ENCODE results near the gene ZNF586. TPM values are rescaled to one million over a fixed set of nuclear protein-coding genes. Genes with fewer than 3 reads are reported as not detected.
"Not testable (repeated sequence)": the region's sequence is repeated elsewhere in the genome, so short reads cannot be mapped to it uniquely, and the experiment has no call there.

ZNF586 gene
- total RNA-seq = 10 to 100 TPM; 11.5 to 11.7 TPM

GRCh38 chr19:57769345-57770131 lies at the start of gene ZNF586:
TSS of gene ZNF586 (plus strand) at chr19:57769676. CDS start at chr19:57769843, 167 bp downstream.
- Mint-ChIP-seq H3K27me3 (no peaks in the 10 kb centered on the region), H3K9me3 (peaks cover 49% of the 10 kb centered on the region), H3K4me1 (ENCODE audit: low read depth) (peaks cover 26% of the 10 kb centered on the region), H3K36me3 (peaks cover 55% of the 10 kb centered on the region), H3K4me3 (peak within 1 kb of the TSS; percentile 93), H3K27ac (peak within 1 kb of the TSS; percentile 87)
- intact Hi-C loops (cut with micrococcal nuclease) = loop anchor here (1.0 to 2.0 kb wide), 3 partner anchors 23 to 50 kb away; partner anchors contain the start of genes ZNF552 and ZNF776
- peak; percentile 92 for DNase-seq
- CTCF ChIA-PET = no interaction called here
- POLR2A ChIA-PET = interaction anchor here (1.0 to 1.8 kb wide), 3 partner anchors 10 to 233 kb away, joined by 3 to 7 read pairs (median 4); partner anchors contain the start of genes ZNF552 and ZNF606

GRCh38 chr19:57719901-57720519 lies 49.5 kb upstream of the ZNF586 start:
- Mint-ChIP-seq H3K27ac (no peak overlapping the region), H3K27me3 (no peaks in the 10 kb centered on the region), H3K36me3 (peaks cover 81% of the 10 kb centered on the region), H3K4me1 (ENCODE audit: low read depth) (peaks cover 2% of the 10 kb centered on the region), H3K4me3 (no peak overlapping the region), H3K9me3 (peaks cover 83% of the 10 kb centered on the region)
- DNase-seq = no peak
- ChIA-PET POLR2A (interaction anchor here (0.5 kb wide), 1 partner anchor 81 kb away, joined by 3 read pairs; no protein-coding TSS in a partner anchor), CTCF (no interaction called here)
- intact Hi-C loops (cut with micrococcal nuclease) = no loop called here

- Mint-ChIP-seq H3K4me3 (no peak overlapping the region), H3K27me3 (no peaks in the 10 kb centered on the region), H3K9me3 (peaks cover 80% of the 10 kb centered on the region), H3K36me3 (peaks cover 79% of the 10 kb centered on the region), H3K27ac (no peak overlapping the region), H3K4me1 (ENCODE audit: low read depth) (peaks cover 2% of the 10 kb centered on the region)
- ChIA-PET CTCF (no interaction called here), POLR2A (no interaction called here)
- intact Hi-C loops (cut with micrococcal nuclease) = no loop called here
- DNase-seq = no peak
These were observed 48.6 kb upstream of the ZNF586 start for GRCh38 chr19:57720878-57721277.

- DNase-seq = peak; percentile 60
- CTCF ChIA-PET = interaction anchor here (0.6 to 1.4 kb wide), 5 partner anchors 10 to 405 kb away, joined by 3 to 5 read pairs (median 3); no protein-coding TSS in a partner anchor
- H3K36me3 Mint-ChIP-seq; H3K4me1 Mint-ChIP-seq (ENCODE audit: low read depth); H3K27me3 Mint-ChIP-seq; POLR2A ChIA-PET; H3K4me3 Mint-ChIP-seq; H3K27ac Mint-ChIP-seq; H3K9me3 Mint-ChIP-seq: not testable (repeated sequence)
- intact Hi-C loops (cut with micrococcal nuclease) = loop anchor here (5.0 kb wide), 1 partner anchor 164 kb away; no protein-coding TSS in a partner anchor
These were observed 31.2 kb upstream of the ZNF586 start for GRCh38 chr19:57738320-57738719.

- H3K36me3 Mint-ChIP-seq = not testable (repeated sequence)
These were observed 30.7 kb upstream of the ZNF586 start for GRCh38 chr19:57738770-57739169.

GRCh38 chr19:57746580-57747471 lies 22.6 kb upstream of the ZNF586 start, which contains the start of gene ZNF776:
TSS of gene ZNF776 (plus strand) at chr19:57746815. CDS start at chr19:57747059, 244 bp downstream.
- Mint-ChIP-seq H3K4me3 (peak within 1 kb of the TSS; percentile 94), H3K4me1 (ENCODE audit: low read depth) (peaks cover 13% of the 10 kb centered on the region), H3K9me3 (peaks cover 39% of the 10 kb centered on the region), H3K36me3 (peaks cover 49% of the 10 kb centered on the region), H3K27me3 (no peaks in the 10 kb centered on the region), H3K27ac (peak within 1 kb of the TSS; percentile 86)
- ChIA-PET POLR2A (no interaction called here), CTCF (no interaction called here)
- DNase-seq = peak; percentile 89
- intact Hi-C loops (cut with micrococcal nuclease) = loop anchor here (1.0 to 2.0 kb wide), 5 partner anchors 20 to 408 kb away; partner anchors contain the start of genes ZNF552, ZNF586 and ZNF671

More at GRCh38 chr19:57738770-57739169, 30.7 kb upstream of the ZNF586 start:
- H3K4me3 Mint-ChIP-seq; POLR2A ChIA-PET; DNase-seq; H3K9me3 Mint-ChIP-seq; H3K27me3 Mint-ChIP-seq; H3K27ac Mint-ChIP-seq; H3K4me1 Mint-ChIP-seq (ENCODE audit: low read depth): not testable (repeated sequence)
- intact Hi-C loops (cut with micrococcal nuclease) = loop anchor here (5.0 kb wide), 1 partner anchor 164 kb away; no protein-coding TSS in a partner anchor
- CTCF ChIA-PET = interaction anchor here (1.4 kb wide), 2 partner anchors 10 to 404 kb away, joined by 4 to 5 read pairs; no protein-coding TSS in a partner anchor

GRCh38 chr19:57747472-57747807 lies 22.0 kb upstream of the ZNF586 start:
- Mint-ChIP-seq H3K27ac (no peak overlapping the region), H3K36me3 (peaks cover 55% of the 10 kb centered on the region), H3K4me1 (ENCODE audit: low read depth) (peaks cover 13% of the 10 kb centered on the region), H3K27me3 (no peaks in the 10 kb centered on the region), H3K9me3 (peaks cover 44% of the 10 kb centered on the region), H3K4me3 (peak overlapping the region; percentile 94)
- ChIA-PET POLR2A (no interaction called here), CTCF (no interaction called here)
- intact Hi-C loops (cut with micrococcal nuclease) = loop anchor here (2.0 kb wide), 4 partner anchors 21 to 407 kb away; partner anchors contain the start of genes ZNF552 and ZNF671
- DNase-seq = no peak

- ChIA-PET POLR2A (no interaction called here), CTCF (no interaction called here)
- no peak for DNase-seq
- H3K36me3 Mint-ChIP-seq = peaks cover 61% of the 10 kb centered on the region
- peaks cover 50% of the 10 kb centered on the region for H3K9me3 Mint-ChIP-seq
- no peaks in the 10 kb centered on the region for H3K27me3 Mint-ChIP-seq
- H3K4me3 Mint-ChIP-seq = peak overlapping the region; percentile 94
- H3K27ac Mint-ChIP-seq = no peak overlapping the region
- intact Hi-C loops (cut with micrococcal nuclease) = no loop called here
- H3K4me1 Mint-ChIP-seq (ENCODE audit: low read depth) = peaks cover 13% of the 10 kb centered on the region
These were observed 21.4 kb upstream of the ZNF586 start for GRCh38 chr19:57748029-57748428.

- Mint-ChIP-seq H3K27me3 (no peaks in the 10 kb centered on the region), H3K4me3 (no peak overlapping the region), H3K4me1 (ENCODE audit: low read depth) (no peaks in the 10 kb centered on the region), H3K36me3 (peaks cover 97% of the 10 kb centered on the region), H3K27ac (no peak overlapping the region), H3K9me3 (peaks cover 92% of the 10 kb centered on the region)
- ChIA-PET POLR2A (no interaction called here), CTCF (no interaction called here)
- intact Hi-C loops (cut with micrococcal nuclease) = no loop called here
- no peak for DNase-seq
These were observed 15.3 kb upstream of the ZNF586 start for GRCh38 chr19:57754091-57754673.

- intact Hi-C loops (cut with micrococcal nuclease) = no loop called here
- Mint-ChIP-seq H3K4me1 (ENCODE audit: low read depth) (no peaks in the 10 kb centered on the region), H3K36me3 (peaks cover 97% of the 10 kb centered on the region), H3K27ac (no peak overlapping the region), H3K27me3 (no peaks in the 10 kb centered on the region), H3K4me3 (no peak overlapping the region), H3K9me3 (peaks cover 88% of the 10 kb centered on the region)
- ChIA-PET POLR2A (no interaction called here), CTCF (no interaction called here)
- DNase-seq = no peak
These were observed 14.4 kb upstream of the ZNF586 start for GRCh38 chr19:57755031-57755430.

- POLR2A ChIA-PET = no interaction called here
- no peak for DNase-seq
- intact Hi-C loops (cut with micrococcal nuclease) = no loop called here
- H3K27me3 Mint-ChIP-seq = no peaks in the 10 kb centered on the region
- CTCF ChIA-PET = interaction anchor here (0.9 kb wide), 1 partner anchor 20 kb away, joined by 3 read pairs; no protein-coding TSS in a partner anchor
- peaks cover 71% of the 10 kb centered on the region for H3K9me3 Mint-ChIP-seq
- no peak overlapping the region for H3K4me3 Mint-ChIP-seq
- no peaks in the 10 kb centered on the region for H3K4me1 Mint-ChIP-seq (ENCODE audit: low read depth)
- H3K27ac Mint-ChIP-seq = no peak overlapping the region
- H3K36me3 Mint-ChIP-seq = peaks cover 90% of the 10 kb centered on the region
These were observed 11.5 kb upstream of the ZNF586 start for GRCh38 chr19:57757941-57758340.

Data from activated CD4-positive, alpha-beta memory T cell treated with anti-CD3 and anti-CD28 coated beads for 36 hours (primary cell).